Neutrophil (primary cell): ENCODE measurements around the gene SUPT3H.

Experiments used
- H3K27ac ChIP-seq: fragments of 200-600 bp; sonication (generic); 2 replicates; pipeline ENCODE4 v1.5.1; 2016; ENCODE audit warnings: mild to moderate bottlenecking, moderate library complexity
- H3K27me3 ChIP-seq: fragments of 200-600 bp; sonication (generic); 2 replicates; pipeline ENCODE4 v1.6.0; 2016; ENCODE audit warnings: mild to moderate bottlenecking
- H3K36me3 ChIP-seq: fragments of 200-600 bp; sonication (generic); 2 replicates; pipeline ENCODE4 v1.5.1; 2017
- H3K4me1 ChIP-seq, 2 experiments: fragments of 200-600 bp in 1 of 2; sonication (generic) in 1 of 2; 1 replicate in 1 of 2; 2 replicates in 1 of 2; pipeline versions ENCODE4 v1.5.1 to v1.6.1; 2013 to 2016; ENCODE audit warnings: low read depth in 1 of 2, low read length in 1 of 2, mild to moderate bottlenecking in 1 of 2, moderate library complexity in 1 of 2; ENCODE audit not compliant: control insufficient read depth in 1 of 2, insufficient read depth in 1 of 2
- H3K4me3 ChIP-seq, 2 experiments: fragments of 200-600 bp in 1 of 2; sonication (generic) in 1 of 2; 1 replicate in 1 of 2; 2 replicates in 1 of 2; pipeline ENCODE4 v1.5.1; 2013 to 2016; ENCODE audit warnings: low read depth in 1 of 2, low read length in 1 of 2, mild to moderate bottlenecking in 1 of 2, moderate library complexity in 1 of 2
- H3K9me3 ChIP-seq: fragments of 200-600 bp; sonication (generic); 2 replicates; pipeline ENCODE4 v1.5.1; 2016
- CTCF ChIP-seq: fragments of 200-600 bp; sonication (generic); IDR thresholded peaks from 2 replicates; pipeline ENCODE4 v1.5.1; 2016; ENCODE audit warnings: antibody characterized with exemption

SUPT3H gene

GRCh38 chr6:44831002-44831610 is 546.6 kb downstream of the SUPT3H start:
- Histone ChIP-seq H3K36me3 (no peaks in the 10 kb centered on the region), H3K27me3 (no peaks in the 10 kb centered on the region), H3K4me3 (no peak overlapping the region), H3K9me3 (no peaks in the 10 kb centered on the region), H3K4me1 (no peaks in the 10 kb centered on the region), H3K27ac (no peak overlapping the region)
- no peak for TF ChIP-seq CTCF

- Histone ChIP-seq H3K36me3 (no peaks in the 10 kb centered on the region), H3K27ac (no peak overlapping the region), H3K4me1 (no peaks in the 10 kb centered on the region), H3K4me3 (no peak overlapping the region), H3K9me3 (no peaks in the 10 kb centered on the region), H3K27me3 (no peaks in the 10 kb centered on the region)
- TF ChIP-seq CTCF, result no peak
These were observed 547.9 kb downstream of the SUPT3H start for GRCh38 chr6:44829836-44830235.

GRCh38 chr6:44828780-44829179 is 549.0 kb downstream of the SUPT3H start:
- Histone ChIP-seq H3K36me3 (no peaks in the 10 kb centered on the region), H3K4me1 (no peaks in the 10 kb centered on the region), H3K27me3 (no peaks in the 10 kb centered on the region), H3K9me3 (no peaks in the 10 kb centered on the region), H3K27ac (no peak overlapping the region), H3K4me3 (no peak overlapping the region)
- no peak for TF ChIP-seq CTCF

GRCh38 chr6:44826025-44826676 is 551.6 kb downstream of the SUPT3H start:
- no peak for TF ChIP-seq CTCF
- Histone ChIP-seq H3K4me3 (no peak overlapping the region), H3K9me3 (no peaks in the 10 kb centered on the region), H3K27ac (no peak overlapping the region), H3K36me3 (no peaks in the 10 kb centered on the region), H3K27me3 (no peaks in the 10 kb centered on the region), H3K4me1 (no peaks in the 10 kb centered on the region)

GRCh38 chr6:44825273-44825672 is 552.5 kb downstream of the SUPT3H start:
- no peaks in the 10 kb centered on the region for H3K27me3 ChIP-seq
- H3K4me1 ChIP-seq, result no peaks in the 10 kb centered on the region
- no peaks in the 10 kb centered on the region for H3K9me3 ChIP-seq
- no peaks in the 10 kb centered on the region for H3K36me3 ChIP-seq
- H3K4me3 ChIP-seq, result no peak overlapping the region
- no peak for TF ChIP-seq CTCF
- no peak overlapping the region for H3K27ac ChIP-seq
